ENCODE data around the gene MUC20.
"Not testable (repeated sequence)": the region's sequence is repeated elsewhere in the genome, so short reads cannot be mapped to it uniquely, and the experiment has no call there.

The MUC20 gene
- 0.48 to 2.5 reads per million in 2 donors for total RNA-seq

DNA sequence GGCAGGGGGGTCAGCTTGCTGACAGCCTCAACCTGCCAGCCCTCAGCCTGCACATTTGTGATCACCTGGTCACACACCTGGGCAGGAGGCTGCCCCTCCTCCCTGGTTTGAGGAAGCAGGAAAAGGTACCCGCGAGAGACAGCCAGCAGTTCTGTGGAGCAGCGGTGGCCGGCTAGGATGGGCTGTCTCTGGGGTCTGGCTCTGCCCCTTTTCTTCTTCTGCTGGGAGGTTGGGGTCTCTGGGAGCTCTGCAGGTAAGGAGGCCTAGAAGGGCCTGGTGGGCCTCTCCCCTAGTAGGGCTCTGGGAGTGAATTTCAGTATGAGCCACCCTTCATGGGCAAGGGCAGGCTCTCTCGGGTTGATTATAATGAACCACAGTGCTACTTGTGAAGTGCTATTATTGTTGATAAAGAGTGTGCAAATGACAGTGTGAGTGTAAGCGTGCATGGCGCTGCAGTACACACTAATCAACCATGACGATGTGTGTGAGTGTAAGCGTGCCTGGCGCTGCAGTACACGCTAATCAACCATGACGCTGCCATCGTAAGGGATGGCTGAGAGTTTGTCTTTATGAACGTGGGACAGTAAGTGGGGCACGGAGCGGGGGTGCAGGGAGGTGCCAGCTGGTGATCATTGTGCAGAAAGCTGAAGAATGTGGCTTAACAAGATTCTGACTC, at the start of gene MUC20:
MUC20 (plus strand) TSS at position 148 of the 676 bp plus-strand sequence; CDS start at position 178, 30 bp downstream.
- not testable (repeated sequence) for DNase-seq

DNA sequence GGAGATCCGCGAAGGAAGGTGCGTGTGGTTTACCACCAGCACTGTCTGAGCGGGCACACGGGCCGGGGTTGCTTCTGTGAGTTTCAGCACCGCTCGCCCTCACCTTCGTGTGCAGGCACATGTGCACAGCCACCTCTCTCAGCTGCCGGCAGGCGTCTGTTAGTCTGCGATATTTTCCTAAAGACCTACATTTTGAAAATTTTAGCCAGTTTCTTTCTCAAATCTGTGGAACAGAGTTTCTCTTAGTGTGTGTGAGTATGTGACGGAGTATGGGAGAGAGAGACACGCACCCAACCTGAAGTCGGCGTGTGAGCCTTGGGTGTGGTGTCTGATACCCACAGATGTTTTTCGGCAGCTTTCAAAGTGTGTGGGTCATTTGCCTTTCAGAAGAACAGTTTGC, 49.5 kb upstream of the MUC20 start:
- DNase-seq = not testable (repeated sequence)

DNA sequence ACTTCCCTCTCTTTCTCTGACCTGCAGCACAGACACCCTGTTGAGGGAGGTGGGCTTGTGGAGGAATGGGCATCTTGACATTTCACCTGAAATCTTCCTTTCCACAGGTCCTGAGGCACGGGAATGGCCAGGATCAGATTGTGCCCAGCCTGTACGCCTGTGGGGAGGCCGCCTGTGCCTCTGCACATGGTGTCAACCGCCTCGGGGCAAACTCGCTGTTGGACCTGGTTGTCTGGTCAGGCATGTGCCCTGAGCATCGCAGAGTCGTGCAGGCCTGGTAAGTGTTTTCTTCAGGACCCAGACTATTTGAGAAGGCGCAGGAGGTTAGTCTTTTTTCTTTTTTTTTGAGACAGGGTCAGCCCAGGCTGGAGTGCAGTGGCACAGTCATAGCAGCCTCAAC, 47.1 kb upstream of the MUC20 start:
- DNase-seq = not testable (repeated sequence)

DNA sequence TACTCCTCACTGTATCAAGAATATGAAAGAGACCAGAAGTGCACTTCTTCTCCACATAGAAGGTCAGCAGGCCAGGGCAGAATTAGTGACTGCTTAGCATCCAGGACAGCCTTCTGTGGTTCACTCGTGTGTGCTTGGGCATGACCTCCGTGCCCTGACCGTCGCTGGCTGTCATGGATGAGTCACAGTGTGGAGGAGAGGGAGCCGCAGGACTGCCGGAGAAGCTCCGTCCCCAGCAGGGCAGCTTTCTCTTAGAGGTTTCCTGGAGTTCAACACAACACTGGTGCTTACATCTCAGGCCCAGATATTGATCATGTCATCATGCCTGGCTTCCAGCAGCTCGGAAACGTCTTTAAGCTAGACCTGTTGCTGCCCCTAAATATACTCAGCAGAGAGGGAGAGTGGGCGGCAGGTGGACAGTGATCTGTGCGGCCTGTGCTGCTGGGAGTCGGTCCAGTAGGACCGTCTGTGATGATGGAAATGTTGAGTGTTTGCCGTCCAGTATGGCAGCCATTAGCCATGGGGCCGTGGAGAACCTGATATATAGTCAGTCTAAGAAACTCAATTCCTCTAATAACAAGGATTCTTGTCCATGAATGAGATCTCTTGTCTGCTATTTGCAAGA, 42.3 kb upstream of the MUC20 start:
- not testable (repeated sequence) for DNase-seq

- DNase-seq = not testable (repeated sequence)
These were observed 40.1 kb upstream of the MUC20 start for GRCh38 chr3:195680690-195681089.

DNA sequence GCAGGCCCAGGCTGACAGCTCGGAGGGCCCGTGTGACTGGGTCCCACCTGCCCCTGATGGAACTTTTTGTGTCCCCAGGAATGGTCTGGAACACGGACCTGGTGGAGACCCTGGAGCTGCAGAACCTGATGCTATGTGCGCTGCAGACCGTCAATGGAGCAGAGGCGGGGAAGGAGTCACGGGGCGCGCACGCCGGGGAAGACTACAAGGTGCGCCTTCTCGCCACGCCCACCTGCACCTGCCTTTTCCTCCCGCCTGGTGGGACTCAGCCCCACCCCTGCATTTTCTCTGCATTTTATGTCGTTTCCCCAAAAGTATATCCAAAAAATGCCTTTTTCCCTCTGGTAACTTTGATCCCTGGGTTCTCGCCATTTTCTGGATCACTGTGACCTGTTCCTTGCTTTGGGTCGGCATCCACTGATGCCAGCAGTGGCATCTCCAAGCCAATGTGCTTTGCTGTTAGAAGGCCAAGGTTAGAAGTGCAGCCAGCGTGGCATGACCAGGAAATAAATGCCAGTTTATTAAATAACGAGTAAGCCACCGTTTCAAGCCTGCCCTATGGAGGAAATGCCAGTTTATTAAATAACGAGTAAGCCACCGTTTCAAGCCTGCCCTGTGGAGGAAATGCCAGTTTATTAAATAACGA, 39.2 kb upstream of the MUC20 start:
- DNase-seq = not testable (repeated sequence)

DNA sequence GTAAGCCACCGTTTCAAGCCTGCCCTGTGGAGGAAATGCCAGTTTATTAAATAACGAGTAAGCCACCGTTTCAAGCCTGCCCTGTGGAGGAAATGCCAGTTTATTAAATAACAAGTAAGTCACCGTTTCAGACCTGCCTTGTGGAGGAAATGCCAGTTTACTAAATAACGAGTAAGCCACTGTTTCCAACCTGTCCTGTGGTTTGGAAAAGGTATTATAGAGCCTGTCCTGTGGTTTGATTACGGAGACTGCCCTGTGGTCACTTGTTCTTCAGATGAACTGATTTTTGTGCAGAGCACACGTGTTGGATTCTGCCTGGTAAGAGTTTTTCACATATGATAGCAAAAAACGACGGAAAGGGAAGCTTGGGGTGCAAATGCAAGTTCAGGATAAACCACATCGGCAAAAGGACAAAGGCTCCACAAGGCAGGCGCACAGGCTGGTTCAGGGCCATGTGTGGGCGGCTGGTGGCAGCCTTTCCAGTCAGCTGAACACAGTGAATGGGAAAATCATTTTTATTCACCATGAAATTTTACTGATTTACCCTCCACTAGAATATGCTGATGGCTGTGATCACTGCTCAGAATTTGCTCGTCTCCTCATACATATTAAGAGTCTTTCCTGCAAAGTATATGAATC, 38.6 kb upstream of the MUC20 start:
- not testable (repeated sequence) for DNase-seq

DNA sequence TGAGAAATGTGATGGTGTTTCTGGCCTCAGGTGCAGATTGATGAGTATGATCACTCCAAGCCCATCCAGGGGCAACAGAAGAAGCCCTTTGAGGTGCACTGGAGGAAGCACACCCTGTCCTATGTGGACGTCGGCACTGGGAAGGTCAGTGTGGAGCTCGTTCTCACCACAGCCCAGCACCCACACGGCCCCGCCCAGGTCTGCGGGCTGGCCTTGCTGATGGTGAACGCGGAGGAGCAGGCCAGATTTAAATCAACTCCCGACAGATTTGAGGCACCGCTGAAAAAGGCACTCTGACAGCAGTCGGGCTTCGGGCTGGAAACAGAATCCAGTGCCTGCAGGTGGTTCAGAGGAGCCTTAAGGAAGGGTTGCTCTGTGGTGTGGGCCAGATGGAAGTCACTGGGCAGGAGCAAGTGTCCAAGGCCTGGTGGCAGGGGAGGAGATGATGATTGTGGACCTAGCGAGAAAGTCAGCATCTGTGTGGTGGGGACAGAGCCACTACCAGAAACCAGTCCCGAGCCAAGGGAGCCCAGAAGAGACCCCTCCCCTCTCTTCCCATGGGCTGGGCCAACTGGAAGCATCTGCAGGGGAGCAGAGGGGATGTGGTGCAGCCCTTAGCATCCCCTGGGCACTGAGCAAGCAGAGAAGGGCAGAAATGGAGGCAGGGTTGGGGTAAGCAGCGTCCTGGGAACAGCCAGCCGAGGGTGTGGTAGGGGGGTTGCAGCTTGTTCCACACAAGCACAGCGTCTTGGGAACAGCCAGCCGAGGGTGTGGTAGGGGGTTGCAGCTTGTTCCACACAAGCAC, 36.9 kb upstream of the MUC20 start:
- not testable (repeated sequence) for DNase-seq

DNA sequence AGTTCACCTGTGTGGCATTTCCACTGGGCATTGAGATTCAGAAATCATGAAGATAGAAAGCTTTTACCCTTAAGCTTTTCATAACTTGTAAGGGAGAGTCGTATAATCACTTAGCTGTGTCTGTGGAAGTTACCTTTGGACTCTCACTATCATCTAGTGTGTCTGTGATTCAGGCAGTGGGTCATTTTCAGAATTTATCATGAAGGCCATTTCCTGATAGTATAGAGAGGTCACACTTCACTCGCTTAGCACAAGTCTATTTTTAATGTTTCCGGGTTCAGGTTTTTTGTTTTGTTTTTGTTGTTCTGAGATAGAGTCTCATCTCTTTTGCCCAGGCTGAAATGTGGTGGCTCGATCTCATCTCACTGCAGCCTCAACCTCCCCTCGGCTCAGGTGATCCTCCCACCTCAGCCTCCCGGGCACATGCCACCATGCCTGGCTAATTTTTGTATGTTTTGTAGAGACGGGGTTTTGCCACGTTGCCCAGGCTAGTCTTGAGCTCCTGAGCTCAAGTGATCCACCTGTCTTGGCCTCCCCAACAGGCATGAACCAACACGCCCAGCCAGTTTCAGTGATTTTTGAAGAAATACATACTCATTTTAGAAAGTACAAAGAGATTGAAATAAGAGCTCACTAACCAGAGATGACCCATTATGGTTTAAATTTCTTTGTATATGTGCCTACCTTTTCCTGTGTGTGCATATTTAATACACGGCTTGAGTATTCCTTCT, 36.1 kb upstream of the MUC20 start:
- DNase-seq = not testable (repeated sequence)

- not testable (repeated sequence) for DNase-seq
These were observed 34.1 kb upstream of the MUC20 start for GRCh38 chr3:195686537-195687208.

- DNase-seq = not testable (repeated sequence)
These were observed 33.5 kb upstream of the MUC20 start for GRCh38 chr3:195687209-195687760.

DNA sequence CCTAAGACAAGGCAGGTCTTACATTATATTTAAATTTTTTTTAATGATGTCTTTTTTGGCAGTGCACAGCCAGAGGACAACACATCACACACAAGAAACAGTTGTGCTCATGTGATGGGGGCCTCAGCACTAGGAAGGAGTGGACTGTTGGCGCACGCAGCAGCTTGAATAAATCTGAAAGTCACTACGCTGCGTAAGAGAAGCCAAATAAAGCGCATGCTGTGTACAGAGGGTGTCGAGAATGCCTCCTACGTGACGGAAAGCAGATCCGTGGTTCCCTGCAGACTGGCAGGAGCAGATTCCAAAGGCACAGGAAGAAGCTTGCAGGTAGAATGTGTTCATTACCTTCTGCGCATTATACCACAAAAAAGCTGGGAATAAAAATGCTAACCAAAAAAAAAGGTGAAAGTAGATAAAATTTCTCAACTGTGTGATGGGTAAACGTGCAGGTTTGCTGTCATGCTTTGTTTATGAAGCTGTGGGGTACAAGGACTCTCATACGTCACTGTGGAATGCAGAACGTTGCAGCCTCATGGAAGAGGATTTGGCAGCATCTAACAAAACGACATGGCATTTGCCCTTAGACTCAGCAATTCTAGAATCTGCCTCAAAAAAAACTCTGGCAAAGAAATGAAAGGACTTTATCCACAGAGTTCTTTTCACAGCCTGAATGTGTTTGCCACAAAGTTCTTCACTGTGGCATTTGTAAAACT, 32.2 kb upstream of the MUC20 start:
- not testable (repeated sequence) for DNase-seq

DNA sequence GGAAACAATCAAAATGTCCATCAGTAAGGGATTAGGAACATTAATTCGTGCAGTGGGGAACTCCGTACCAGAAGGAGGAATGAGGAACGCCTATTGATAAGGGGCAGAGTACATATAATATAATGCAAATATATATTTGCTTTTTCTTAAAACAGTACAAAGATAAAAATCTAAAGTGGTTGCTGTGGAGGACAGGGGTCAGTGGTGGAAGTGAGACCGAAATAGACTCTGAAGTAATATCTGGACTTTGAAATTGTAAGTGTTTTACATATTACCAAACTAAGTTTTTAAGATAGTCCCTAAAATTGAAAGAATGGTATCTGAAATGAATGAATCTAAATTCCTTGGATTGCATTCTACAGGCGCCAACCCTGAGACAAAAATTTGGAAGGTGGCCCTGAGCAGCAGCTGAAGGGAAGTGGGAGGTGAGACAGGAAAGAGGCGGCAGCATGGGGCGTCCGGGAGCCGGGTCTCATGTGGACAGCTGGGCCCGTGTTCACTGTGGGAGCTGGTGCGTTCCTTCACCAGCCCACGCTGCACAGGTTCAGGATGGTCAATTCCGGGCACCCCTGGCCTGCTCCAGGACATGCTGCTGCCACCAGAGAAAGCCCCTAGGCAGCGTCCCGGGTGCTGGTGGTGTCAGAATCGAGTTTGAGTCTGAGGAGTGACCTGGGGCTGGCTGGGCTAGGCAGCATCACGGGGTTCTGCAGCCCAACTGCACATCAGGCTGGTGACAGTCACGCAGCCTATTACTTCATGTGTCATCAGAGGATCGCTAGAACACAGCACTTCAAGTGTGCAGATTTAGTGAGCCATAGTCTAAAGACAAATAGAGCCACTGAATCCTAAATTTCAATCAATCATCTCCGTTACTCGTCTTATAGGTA, 31.4 kb upstream of the MUC20 start:
- DNase-seq = not testable (repeated sequence)

- DNase-seq = no peak
These were observed 29.8 kb upstream of the MUC20 start for GRCh38 chr3:195690951-195691350.

DNA sequence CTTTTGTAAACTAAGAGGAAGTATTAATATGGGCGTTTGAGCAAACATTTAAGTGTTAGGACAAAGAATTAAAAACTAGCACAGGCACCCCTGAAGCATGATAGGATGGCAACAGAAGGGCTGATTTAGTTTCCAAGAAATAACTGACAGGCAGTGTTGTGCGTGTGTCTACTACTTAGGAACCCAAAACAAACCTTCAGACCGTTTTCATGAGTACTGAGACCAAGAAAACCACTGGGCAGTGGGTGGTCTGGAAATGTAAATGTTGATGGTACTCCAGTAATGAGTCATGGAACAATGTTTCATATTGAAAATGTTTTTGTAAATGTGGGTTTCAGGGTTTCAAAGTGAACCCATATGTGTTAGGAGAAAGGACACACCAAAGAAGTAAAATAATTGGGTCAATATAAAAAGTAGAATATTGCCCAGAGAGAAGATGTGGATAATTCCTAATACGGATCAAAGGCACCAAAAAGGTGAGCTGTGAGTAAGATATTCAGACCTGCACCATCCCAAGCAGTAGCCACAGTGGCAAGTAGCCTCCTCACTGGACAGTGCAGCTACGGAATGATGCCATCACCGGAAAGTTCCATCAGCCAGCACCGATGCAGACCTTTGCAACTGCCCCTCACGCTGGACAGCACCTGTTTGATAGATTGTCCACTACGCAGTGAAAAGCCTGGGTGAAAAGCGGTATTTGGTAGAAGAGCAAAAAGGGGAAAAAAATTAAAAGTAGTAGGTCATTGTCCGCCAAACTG, 29.0 kb upstream of the MUC20 start:
- not testable (repeated sequence) for DNase-seq

DNA sequence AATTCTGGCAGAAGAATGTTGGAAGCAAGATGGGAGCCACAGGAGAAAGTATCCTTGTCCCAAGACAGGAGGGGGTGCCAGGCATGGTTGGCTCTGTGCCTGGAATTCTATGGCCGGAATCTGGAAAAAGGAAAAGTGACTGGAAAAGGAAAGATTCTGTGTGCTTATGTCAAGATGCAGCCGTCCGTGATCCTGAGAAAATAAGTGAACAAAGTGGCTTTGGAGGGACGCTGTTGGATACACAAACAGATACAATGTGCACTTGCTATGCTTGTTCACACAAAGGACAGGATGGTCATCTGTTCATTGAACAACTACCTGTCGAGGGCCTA, 28.5 kb upstream of the MUC20 start:
- DNase-seq = no peak

- DNase-seq = no peak
These were observed 27.9 kb upstream of the MUC20 start for GRCh38 chr3:195692781-195693427.

All from T-helper 9 cell (primary cell).